ENCODE measurements around the gene ADRM1.

ADRM1 gene

DNA sequence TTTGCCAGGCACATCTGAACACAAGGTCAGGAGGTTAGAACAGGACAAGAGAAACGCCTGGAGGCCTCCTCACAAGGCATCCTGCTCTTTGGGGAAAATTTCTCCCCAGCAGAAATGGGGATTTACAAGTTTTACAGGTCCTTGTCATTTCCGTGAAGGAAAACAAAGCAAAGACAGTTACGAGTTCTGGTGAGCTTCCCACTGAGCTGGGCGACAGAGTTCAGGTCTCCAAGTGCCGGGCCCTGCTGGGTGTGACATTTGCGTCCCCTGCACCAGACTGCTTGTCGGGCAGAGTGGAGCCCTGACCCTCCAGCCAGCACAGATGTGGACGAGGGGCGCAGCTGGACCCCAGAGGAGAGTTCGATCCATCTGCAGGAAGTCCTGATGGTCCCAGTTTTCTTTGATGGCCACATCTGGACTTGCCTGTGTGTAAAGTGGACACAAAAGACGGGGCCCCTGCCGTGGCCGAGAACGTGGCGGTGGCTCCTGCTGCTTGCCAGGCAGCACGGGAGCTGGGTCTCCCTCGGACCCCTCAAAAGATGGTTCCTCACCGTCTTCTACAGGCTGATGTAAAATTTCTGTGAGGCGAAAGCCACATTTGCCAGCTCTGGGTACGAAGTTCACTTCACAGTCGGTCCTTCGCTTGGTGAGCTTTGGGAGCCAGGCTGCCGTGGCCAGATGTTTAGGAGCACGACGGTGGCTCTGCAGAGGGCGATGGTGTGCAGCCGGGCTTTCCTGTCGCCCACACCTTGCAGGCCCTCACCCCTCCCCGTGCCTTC lies 5.2 kb upstream of the ADRM1 start:
- DNase-seq (ENCODE audit: low read depth): no peak

DNA sequence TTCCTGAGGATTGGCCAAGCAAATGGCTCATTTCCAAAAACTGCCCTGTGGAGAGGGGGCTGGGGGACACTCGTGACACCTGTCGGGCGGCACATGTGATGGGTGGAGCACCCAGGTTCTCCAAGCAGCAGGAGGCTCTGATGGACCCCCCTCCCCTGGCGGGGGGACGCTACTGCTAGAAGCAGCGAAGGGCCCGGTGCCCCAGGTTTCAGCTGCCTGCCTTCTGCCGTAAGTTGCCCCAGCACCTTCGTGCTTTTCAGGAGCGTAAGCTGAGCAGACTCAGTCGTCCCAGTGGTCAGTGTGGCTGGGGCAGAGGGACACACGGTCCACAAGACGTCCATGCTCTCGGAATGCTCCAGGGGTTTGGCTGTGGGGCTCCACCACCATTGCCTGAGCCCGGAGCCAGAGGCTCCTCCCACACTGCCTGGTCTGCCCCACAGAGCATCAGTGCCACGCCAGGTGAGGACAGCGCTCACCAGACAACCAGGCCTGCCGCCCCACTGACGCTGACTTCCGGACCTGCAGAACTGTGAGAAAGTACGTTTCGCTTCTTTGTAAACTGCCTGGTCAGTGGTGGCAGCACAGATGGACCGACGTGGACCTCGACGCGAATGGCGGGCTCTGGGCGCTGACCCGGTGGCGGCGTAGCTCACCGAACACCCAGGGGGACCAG lies 4.1 kb upstream of the ADRM1 start:
- no peak for DNase-seq (ENCODE audit: low read depth)

DNA sequence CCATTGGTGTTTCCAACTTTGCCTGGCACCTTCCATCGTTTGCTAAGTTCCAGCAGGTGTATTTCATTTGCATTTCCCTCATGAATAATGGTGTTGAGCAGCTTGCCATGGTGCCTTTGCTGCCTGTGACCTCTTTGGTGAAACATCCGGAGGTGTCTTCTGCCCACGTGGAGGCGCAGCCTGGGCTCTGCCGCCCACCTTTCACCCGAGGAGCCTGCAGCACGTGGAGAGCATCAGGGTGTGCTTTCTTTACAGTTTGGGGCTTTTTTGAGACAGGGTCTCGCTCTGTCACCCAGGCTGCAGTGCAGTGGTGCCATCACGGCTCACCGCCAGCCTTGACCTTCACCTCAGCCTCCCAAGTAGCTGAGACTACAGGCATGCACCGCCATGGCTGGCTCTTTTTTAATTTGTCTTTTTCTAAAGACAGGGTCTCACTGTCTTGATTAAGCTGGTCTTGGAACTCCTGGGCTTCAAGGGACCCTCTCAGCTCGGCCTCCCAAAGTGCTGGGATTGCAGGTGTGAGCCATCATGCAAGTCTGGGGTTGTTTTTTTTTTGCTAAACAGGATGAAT lies 3.0 kb upstream of the ADRM1 start:
- no peak for DNase-seq (ENCODE audit: low read depth)

DNA sequence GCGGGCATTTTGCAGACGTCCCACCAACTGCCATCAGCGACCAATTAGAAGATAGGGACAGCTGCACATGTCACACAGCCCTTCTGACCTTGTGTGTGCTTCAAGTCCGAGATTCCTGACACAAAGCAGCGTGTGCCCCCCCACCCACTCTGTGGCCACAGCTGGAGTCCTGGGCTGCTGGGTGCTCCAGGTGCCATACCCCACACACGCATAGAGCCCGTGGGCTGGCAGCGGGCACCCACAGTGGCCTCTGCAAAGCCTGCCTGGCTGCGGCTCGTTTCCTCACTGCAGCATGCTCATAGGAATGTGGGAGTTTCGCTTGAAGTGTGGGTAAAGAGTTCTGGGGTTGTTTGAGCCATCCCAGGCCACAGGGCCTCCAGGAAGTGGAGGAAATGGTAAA lies 2.5 kb upstream of the ADRM1 start:
- no peak for DNase-seq (ENCODE audit: low read depth)

DNA sequence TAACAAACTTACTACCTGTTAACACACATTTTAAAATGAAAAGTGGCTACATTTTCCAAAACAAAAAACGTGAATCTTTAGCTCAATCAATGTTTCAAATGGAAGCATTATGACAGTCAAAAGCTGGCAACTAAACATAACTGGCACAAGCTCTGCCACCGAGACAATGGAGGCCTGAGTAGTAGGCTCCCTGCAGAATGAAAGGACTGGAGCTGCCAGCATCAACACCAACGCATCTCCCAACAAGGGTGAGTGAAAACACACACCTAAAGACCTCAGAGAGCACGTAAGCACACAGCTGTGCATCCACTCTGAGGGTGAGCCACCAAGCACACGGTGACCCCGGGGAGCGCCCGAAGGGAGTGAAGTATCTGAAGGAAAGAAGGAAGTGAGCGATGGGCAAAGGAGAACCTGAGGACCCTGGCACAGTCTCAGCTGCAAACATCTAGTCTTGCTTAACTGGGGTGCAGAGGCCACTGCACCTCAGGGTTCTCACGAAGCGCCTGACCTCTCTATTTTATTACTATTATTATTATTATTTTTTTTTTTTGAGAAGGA lies 1.6 kb upstream of the ADRM1 start:
- DNase-seq (ENCODE audit: low read depth): no peak

DNA sequence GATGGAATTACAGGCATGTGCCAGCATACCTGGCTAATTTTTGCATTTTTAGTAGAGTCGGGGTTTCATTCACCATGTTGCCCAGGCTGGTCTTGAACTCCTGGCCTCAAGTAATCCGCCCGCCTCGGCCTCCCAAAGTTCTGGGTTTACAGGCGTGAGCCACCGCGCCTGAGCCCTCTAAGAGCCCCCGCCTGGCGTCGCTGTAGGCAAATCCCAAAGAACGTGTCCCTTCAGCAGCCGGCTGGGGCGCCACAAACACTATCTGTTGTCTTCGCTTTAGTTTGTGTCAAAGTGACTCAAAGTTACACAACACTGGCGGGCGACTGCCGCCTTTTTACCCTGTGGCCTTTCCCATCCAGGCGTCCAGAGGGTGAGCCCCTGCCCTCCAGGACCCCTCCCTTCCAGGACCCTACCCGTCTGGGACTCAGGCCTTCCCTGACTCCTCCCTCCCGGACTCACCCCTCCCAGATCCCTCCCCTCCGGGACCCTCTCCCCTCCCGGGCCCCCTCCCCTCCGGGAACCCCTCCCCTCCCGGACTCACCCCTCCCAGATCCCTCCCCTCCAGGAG lies 940 bp upstream of the ADRM1 start:
- DNase-seq (ENCODE audit: low read depth): peak; percentile 85

DNA sequence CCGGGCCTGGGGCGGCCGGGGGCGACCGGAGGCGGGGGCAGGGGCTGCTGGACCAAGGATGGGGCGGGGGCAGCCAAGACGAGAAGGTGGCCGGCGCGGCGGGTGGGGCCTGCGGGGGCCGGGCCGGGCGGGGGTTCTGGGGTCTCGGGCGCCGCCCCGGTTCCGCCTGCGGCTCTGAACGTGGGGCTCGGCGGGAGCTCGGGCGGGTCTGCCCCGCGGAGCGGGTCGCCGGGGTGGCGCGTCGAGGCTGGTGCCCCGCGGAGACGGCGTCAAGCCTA lies 204 bp downstream of the ADRM1 start:
- DNase-seq (ENCODE audit: low read depth): no peak

DNA sequence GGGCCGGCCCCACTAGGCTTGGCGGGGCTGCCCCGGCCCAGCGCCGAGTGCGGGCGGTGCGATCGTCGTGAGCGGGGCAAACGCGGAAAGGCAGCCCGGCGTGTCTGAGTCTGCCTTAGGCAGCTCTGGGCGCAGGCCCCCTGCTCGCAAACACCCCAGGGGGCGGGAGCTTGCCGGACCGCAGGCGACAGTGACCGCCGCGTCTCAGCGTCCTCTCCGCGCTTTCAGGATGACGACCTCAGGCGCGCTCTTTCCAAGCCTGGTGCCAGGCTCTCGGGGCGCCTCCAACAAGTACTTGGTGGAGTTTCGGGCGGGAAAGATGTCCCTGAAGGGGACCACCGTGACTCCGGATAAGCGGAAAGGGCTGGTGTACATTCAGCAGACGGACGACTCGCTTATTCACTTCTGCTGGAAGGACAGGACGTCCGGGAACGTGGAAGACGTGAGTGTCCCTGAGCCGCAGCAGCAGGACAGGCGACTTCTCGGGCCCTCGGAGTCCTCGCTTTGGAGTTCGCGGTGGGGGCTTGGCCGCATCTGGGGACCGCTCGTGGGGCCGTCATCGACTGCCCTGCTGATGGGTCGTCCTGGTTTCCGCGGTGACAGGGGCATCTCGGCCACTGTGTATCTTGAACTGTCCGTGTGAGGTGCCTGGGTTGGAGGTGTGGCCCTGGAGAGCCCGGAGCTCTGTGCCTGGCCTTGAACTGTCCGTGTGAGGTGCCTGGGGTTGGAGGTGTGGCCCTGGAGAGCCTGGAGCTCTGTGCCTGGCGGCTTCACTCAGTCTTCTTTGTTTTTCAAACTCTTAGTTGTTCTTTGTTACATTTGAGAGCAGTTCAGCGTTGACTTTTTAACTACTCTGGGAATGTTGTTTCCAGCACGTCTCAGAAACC lies 786 bp downstream of the ADRM1 start:
- peak; percentile 20 for DNase-seq (ENCODE audit: low read depth)

DNA sequence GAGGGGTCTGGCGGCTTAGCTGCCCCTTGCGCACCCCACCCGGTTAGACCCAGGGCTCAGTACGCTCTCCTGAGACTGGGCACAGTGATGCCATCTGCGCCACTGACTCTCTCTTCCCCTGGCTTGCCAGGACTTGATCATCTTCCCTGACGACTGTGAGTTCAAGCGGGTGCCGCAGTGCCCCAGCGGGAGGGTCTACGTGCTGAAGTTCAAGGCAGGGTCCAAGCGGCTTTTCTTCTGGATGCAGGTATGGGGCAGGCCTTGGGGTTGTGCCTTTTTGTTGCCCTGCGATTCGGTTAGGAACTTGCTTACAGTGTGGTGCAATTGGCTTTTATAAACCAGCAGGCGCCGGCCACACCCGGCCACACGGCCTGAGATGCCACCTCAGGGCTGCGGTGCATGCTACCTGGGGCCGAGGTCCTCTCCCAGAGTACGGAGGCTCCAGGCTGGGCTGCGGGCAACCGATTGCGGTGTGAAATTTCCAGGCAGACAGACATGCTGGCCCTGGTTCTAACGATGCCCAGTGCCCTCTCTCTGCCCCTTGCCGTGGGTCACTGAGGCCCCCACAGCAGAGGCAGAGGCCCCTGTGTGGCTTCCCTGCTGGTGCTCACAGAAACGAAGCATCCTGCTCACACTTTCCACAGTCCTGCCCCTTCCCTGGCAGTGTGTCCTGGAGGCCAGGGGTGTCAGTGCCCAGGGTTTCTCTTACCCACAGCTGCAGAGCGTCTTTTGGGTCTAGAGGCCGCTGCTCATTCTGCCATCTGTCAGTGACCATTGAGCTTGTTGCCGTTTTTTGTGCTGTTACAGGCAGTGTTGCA lies 1.7 kb downstream of the ADRM1 start:
- DNase-seq (ENCODE audit: low read depth): no peak

DNA sequence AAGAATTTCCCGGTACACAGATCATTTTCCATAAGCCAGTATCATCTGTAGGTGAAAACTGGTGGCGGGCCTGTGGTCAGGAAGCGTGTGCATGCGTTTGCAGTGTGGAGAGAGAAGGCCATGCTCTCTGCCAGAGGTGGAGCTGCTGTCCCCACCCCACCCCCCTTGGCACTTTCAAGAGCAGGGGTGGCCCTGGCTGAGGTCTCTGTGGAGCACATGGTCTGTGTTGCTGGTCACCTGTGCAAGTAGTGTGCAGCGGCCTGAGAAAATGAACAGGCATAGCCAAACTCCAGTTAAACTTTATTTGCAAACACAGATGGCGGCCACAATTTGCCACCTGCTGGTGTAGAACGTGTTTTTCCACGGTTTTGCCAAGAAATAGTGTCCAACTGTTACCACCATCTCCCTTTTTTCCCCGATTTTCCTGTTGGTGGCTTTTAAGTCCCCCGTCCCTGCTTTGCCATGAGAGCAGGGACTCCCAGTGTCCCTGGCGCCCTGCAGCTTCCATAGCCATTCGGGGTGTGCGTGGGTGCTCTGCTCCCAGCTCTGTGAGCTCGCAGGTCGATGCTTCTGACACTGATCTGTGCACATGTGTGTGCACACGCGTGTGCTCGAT lies 2.5 kb downstream of the ADRM1 start:
- DNase-seq (ENCODE audit: low read depth): no peak

DNA sequence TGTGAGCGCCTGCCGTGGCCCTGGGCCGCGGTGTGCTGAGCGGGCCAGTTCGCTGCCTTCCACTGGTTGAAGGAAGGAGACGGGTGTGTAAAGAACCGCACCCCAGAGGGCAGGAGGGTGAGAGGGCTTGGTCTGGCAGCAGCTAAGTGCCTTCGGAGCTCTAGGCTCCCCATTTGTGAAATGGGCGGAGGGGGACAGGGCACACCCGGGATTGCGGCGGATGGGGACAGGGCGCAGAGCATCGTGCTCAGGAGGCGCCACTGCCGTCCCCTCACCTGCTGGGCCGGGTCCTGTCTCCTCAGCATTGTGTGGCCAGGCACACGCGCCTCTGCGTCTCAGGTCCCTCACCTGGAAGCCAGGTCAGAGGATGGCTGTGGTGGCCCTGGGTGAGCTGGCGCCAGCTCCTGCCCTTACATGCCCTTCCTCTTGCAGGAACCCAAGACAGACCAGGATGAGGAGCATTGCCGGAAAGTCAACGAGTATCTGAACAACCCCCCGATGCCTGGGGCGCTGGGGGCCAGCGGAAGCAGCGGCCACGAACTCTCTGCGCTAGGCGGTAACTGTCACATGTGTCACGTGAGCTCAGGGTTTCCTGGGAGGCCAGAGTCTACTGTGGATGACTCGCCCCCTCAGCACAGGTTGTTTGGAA lies 3.1 kb downstream of the ADRM1 start:
- DNase-seq (ENCODE audit: low read depth): no peak

DNA sequence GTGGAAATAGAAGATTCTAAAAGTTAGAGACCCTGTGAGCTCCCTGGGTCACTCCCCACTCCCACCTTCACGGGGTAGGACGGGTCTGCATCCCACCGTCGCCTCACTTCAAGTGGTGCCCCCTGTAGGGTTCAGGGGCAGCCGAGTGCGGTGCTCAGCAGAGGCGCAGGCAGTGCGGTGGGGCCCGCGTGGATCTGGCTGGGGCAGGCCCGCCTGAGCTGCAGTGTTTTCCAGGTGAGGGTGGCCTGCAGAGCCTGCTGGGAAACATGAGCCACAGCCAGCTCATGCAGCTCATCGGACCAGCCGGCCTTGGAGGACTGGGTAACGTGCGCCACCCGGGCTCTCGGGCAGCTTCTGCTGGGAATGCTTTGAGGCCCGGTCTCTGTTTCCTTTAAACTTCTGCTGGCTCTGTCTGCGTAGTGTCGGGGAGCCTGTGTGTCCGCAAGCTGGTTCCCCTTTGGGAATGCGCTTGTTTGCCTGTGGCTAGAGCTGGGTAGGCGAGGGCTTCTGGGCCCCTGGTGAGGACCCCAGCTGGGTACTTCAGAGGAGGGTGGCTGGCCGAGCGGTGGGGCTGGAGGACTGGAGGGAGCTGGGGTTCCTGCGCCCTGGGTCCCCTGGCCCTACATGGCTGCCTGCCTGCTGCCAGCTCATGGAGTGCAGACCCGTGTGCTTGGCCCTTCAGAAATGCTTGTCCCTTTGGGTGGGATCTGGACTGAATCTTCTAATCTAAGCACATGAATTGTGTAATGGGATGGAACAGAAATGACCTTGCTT lies 3.8 kb downstream of the ADRM1 start:
- DNase-seq (ENCODE audit: low read depth): no peak

DNA sequence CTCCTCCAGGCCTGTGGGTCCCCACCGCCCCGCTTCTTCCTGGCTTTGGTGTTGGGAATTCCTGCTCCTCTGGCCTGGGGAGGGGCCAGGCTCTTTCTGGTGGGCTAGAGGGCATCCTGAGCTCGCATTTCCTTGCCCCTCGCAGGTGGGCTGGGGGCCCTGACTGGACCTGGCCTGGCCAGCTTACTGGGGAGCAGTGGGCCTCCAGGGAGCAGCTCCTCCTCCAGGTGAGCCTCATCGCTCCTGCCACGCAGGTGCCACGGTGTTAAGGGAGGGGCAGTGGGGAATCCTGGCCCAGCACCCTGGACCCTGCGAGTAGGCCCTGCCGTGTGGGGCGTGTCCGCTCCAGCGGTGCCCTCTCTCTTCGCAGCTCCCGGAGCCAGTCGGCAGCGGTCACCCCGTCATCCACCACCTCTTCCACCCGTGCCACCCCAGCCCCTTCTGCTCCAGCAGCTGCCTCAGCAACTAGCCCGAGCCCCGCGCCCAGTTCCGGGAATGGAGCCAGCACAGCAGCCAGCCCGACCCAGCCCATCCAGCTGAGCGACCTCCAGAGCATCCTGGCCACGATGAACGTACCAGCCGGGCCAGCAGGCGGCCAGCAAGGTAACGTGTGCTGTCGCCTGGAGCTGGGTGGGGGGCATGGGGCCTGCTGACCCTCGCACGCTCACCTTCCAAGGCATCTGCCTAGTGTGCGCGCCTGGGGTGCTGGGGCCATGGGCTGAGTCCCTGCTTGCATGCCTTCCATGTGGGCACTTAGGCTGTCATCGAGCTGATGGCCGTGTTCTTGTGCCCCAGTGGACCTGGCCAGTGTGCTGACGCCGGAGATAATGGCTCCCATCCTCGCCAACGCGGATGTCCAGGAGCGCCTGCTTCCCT lies 4.7 kb downstream of the ADRM1 start:
- DNase-seq (ENCODE audit: low read depth): no peak

DNA sequence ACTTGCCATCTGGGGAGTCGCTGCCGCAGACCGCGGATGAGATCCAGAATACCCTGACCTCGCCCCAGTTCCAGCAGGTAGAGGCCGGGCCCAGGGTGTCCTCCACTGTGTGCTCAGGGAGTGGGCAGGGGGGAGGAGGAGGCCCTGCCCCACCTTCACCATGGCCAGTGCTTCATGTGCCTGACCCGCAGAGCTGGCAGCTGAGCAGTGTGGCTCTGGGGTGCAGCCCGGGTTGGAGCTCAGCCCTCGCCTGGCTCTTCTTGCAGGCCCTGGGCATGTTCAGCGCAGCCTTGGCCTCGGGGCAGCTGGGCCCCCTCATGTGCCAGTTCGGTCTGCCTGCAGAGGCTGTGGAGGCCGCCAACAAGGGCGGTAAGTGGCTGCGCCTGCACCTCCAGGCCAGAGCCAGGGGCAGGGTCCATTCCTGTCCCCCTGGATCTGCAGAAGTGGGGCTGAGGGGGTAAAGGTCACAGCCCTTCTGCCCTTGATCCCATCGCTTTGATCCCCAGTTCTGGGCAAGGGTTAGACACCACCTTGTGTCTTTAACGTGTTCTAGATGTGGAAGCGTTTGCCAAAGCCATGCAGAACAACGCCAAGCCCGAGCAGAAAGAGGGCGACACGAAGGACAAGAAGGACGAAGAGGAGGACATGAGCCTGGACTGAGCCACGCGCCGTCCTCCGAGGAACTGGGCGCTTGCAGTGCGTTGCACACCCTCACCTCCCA lies 5.5 kb downstream of the ADRM1 start:
- DNase-seq (ENCODE audit: low read depth): no peak

DNA sequence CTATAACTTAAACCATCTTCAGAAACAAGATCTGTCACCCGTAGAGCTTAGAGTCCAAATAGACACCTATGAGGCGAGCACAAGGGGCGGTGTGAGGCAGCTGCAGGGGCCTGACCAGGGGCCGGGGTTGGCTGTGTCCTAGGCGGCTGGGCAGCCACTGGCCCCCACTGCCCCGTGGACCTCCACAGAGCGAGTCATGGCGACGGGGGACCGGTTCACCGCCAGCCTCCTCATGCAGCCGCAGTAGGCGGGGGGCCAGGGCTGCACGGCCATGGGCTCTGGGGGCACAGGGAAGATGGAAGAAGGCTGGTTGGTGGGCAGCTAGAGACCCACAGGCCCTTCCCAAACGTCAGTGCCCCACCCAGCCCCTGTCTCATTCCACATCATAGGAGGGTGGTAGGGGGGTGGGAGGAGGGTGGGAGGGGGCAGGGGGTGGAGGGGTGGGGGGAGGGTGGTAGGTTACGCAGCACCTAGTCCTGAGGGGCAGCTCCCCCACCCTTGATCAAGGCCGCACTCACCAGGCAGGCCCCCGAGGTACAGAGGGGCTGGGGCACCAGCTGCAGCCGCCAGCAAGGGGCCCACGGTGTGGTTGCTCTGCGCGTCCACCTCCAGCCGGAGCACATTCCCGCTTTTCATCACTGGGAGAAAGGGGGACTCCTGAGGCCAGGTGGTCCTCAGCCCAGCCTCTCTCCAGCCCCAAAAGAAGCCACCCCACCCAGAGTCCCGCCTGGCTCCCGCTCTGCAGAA lies 6.6 kb downstream of the ADRM1 start:
- no peak for DNase-seq (ENCODE audit: low read depth)

DNA sequence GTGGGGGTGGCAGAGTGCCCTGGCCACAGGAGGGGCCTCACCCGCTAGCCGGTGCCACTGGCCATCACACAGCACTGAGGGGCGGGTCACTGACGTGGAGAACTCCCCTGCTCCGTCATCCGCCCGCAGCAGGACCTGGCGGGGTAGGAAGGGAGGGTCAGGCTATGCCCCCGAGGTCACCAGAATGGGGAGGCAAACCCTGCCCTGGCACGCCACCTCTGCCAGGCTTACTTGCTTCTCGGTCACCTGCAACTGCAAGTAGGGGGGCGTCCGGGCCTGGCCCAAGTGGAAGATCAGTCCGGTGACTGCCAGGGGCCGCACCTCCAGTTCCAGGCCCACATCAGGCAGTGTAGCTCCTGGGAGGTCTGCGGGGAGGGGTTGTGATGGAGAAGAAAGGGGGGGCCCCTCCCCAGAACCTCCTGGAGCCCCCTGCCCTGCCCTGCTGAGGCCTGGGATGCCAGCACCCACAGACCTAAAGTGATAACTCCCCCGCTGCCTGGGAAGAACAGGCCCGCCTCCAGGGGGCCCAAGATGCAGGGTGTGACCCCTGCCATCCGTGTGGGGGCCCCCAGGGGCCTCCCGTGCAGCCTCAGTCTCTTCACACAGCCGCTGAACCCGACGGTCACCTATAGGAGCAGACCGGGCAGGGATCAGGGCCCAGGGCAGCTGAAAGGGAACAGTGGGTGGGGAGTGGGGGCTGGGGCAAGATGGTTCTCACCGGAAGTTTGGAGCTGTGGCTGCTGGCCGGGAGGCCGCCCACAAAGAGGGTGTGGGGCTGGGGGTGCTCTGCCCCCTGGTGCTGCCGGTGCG lies 7.4 kb downstream of the ADRM1 start:
- no peak for DNase-seq (ENCODE audit: low read depth)
